WTC11 (cell line): ENCODE results near the gene PIAS2.

Experiments used
- ATF1 ChIP-seq: sonication (generic); formaldehyde crosslinking; IDR thresholded peaks from 2 replicates; pipeline ENCODE4 v1.8.1; 2023; ENCODE audit warnings: mild to moderate bottlenecking, moderate library complexity, missing genetic modification reagents
- FOXP1 ChIP-seq: sonication (generic); formaldehyde crosslinking; IDR thresholded peaks from 2 replicates; pipeline ENCODE4 v1.8.0; 2022; ENCODE audit warnings: missing genetic modification reagents, mild to moderate bottlenecking, moderate library complexity, borderline replicate concordance
- SMAD3 ChIP-seq: sonication (generic); formaldehyde crosslinking; IDR thresholded peaks from 2 replicates; pipeline ENCODE4 v1.8.0; 2022; ENCODE audit warnings: missing genetic modification reagents, mild to moderate bottlenecking, borderline replicate concordance
- SMAD4 ChIP-seq: sonication (generic); formaldehyde crosslinking; IDR thresholded peaks from 2 replicates; pipeline ENCODE4 v1.8.0; 2022; ENCODE audit warnings: mild to moderate bottlenecking, missing genetic modification reagents
- TF ChIP-seq, protein P1 (sequence below): fragments of 200-600 bp; IDR thresholded peaks from 2 replicates; pipeline ENCODE4 v1.8.0; 2022; ENCODE audit warnings: antibody characterized with exemption
- TF ChIP-seq, protein P2 (sequence below): sonication (generic); formaldehyde crosslinking; IDR thresholded peaks from 2 replicates; pipeline ENCODE4 v1.8.0; 2022; ENCODE audit warnings: mild to moderate bottlenecking, missing genetic modification reagents
- TF ChIP-seq, protein P3 (sequence below): sonication (generic); formaldehyde crosslinking; IDR thresholded peaks from 2 replicates; pipeline ENCODE4 v1.8.1; 2022; ENCODE audit warnings: low read depth, missing genetic modification reagents, borderline replicate concordance
- TF ChIP-seq, protein P4 (sequence below): sonication (generic); formaldehyde crosslinking; IDR thresholded peaks from 2 replicates; pipeline ENCODE4 v1.8.0; 2022; ENCODE audit warnings: mild to moderate bottlenecking, missing genetic modification reagents

DNA sequence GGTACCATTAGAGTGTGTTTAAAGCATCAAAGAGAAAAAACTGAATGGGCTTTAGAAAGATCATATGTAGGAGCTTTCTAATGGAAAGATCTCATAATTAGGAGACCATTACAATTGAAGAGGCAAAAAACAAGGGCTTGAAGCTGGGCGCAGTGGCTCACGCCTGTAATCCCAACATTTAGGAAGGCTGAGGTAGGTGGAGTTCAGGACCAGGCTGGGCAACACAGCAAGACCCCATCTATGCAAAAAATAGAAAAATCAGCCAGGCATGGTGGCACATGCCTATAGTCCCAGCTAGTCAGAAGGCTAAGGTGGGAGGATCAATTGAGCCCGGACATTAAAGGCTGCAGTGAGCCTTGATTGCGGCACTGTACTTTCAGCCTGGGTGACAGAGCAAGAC lies 59.0 kb downstream of the PIAS2 start:
- TF ChIP-seq, protein P1, sequence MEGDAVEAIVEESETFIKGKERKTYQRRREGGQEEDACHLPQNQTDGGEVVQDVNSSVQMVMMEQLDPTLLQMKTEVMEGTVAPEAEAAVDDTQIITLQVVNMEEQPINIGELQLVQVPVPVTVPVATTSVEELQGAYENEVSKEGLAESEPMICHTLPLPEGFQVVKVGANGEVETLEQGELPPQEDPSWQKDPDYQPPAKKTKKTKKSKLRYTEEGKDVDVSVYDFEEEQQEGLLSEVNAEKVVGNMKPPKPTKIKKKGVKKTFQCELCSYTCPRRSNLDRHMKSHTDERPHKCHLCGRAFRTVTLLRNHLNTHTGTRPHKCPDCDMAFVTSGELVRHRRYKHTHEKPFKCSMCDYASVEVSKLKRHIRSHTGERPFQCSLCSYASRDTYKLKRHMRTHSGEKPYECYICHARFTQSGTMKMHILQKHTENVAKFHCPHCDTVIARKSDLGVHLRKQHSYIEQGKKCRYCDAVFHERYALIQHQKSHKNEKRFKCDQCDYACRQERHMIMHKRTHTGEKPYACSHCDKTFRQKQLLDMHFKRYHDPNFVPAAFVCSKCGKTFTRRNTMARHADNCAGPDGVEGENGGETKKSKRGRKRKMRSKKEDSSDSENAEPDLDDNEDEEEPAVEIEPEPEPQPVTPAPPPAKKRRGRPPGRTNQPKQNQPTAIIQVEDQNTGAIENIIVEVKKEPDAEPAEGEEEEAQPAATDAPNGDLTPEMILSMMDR: no peak
- TF ChIP-seq, protein P2, sequence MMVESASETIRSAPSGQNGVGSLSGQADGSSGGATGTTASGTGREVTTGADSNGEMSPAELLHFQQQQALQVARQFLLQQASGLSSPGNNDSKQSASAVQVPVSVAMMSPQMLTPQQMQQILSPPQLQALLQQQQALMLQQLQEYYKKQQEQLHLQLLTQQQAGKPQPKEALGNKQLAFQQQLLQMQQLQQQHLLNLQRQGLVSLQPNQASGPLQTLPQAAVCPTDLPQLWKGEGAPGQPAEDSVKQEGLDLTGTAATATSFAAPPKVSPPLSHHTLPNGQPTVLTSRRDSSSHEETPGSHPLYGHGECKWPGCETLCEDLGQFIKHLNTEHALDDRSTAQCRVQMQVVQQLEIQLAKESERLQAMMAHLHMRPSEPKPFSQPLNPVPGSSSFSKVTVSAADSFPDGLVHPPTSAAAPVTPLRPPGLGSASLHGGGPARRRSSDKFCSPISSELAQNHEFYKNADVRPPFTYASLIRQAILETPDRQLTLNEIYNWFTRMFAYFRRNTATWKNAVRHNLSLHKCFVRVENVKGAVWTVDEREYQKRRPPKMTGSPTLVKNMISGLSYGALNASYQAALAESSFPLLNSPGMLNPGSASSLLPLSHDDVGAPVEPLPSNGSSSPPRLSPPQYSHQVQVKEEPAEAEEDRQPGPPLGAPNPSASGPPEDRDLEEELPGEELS: no peak
- TF ChIP-seq, protein P3, sequence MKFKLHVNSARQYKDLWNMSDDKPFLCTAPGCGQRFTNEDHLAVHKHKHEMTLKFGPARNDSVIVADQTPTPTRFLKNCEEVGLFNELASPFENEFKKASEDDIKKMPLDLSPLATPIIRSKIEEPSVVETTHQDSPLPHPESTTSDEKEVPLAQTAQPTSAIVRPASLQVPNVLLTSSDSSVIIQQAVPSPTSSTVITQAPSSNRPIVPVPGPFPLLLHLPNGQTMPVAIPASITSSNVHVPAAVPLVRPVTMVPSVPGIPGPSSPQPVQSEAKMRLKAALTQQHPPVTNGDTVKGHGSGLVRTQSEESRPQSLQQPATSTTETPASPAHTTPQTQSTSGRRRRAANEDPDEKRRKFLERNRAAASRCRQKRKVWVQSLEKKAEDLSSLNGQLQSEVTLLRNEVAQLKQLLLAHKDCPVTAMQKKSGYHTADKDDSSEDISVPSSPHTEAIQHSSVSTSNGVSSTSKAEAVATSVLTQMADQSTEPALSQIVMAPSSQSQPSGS (CRISPR knock-in tag): no peak
- TF ChIP-seq SMAD3 (CRISPR knock-in tag) (no peak), ATF1 (CRISPR knock-in tag) (no peak), SMAD4 (CRISPR knock-in tag) (no peak), FOXP1 (CRISPR knock-in tag) (no peak)
- TF ChIP-seq, protein P4, sequence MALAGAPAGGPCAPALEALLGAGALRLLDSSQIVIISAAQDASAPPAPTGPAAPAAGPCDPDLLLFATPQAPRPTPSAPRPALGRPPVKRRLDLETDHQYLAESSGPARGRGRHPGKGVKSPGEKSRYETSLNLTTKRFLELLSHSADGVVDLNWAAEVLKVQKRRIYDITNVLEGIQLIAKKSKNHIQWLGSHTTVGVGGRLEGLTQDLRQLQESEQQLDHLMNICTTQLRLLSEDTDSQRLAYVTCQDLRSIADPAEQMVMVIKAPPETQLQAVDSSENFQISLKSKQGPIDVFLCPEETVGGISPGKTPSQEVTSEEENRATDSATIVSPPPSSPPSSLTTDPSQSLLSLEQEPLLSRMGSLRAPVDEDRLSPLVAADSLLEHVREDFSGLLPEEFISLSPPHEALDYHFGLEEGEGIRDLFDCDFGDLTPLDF (CRISPR knock-in tag): no peak
